Neural progenitor cell (in vitro differentiated cells): Measurements from ENCODE around the gene RNF225.

ENCODE experiments used
- CTCF ChIP-seq: fragments of 200-600 bp; sonication (generic); IDR thresholded peaks from 2 replicates; pipeline ENCODE4 v1.5.1; 2017; ENCODE audit warnings: antibody characterized with exemption, mild to moderate bottlenecking
- EZH2 ChIP-seq: fragments of 200-600 bp; sonication (generic); IDR thresholded peaks from 2 replicates; pipeline ENCODE4 v1.6.1; 2017; ENCODE audit warnings: antibody characterized with exemption, mild to moderate bottlenecking, moderate library complexity
- EZH2phosphoT487 ChIP-seq: fragments of 200-600 bp; sonication (generic); IDR thresholded peaks from 2 replicates; pipeline ENCODE4 v1.6.1; 2017; ENCODE audit warnings: antibody characterized with exemption

GRCh38 chr19:58399903-58400302 is 4.4 kb downstream of the RNF225 start:
- TF ChIP-seq EZH2 (no peak), CTCF (no peak), EZH2phosphoT487 (no peak)
